Endothelial cell of umbilical vein (primary cell): ENCODE results near the gene AFP. TPM values are rescaled to one million over a fixed set of nuclear protein-coding genes. Genes with fewer than 3 reads are reported as not detected.

Experiments used
- BruUV-seq: library from RNA; stranded (reverse); fragments of 400-500 nt; replicated peaks from 2 replicates; lab custom pipeline; 2021; lab: Mats Ljungman, UMichigan
- CTCF ChIA-PET: fragments of 300-600, 350-600 bp; sonication (Branson Sonifier 250); formaldehyde crosslinking; loops from one replicate; lab custom pipeline; 2021; ENCODE audit warnings: antibody characterized with exemption, inconsistent platforms; lab: Charles Lee
- POLR2A ChIA-PET: fragments of 300-600, 350-600 bp; sonication (Branson Sonifier 250); formaldehyde crosslinking; loops from one replicate; lab custom pipeline; 2021; ENCODE audit warnings: antibody characterized with exemption, inconsistent platforms; lab: Charles Lee
- DNase-seq: peaks from one replicate; pipeline ENCODE4 v3.0.0-alpha.2; 2011; ENCODE audit warnings: low read depth, low spot score
- FAIRE-seq: peaks from 2 replicates; lab custom pipeline; 2011; peaks lifted over from hg19 to GRCh38; lab: Jason Lieb, UNC
- H2AFZ ChIP-seq: 2 replicates; pipeline ENCODE4 v1.6.0; 2012; ENCODE audit warnings: low read depth, low read length, control low read depth, inconsistent platforms
- H3K27ac ChIP-seq: 2 replicates; pipeline ENCODE4 v1.5.1; 2011; ENCODE audit warnings: low read depth, mild to moderate bottlenecking, control low read depth, low read length, moderate library complexity; ENCODE audit not compliant: insufficient read depth
- H3K27me3 ChIP-seq, 2 experiments: 2 replicates each; pipeline versions ENCODE4 v1.6.0 to v1.6.1; 2011; ENCODE audit warnings: low read length in 2 of 2, mixed read lengths in 1 of 2; ENCODE audit not compliant: control insufficient read depth in 2 of 2, insufficient read depth in 2 of 2
- H3K36me3 ChIP-seq, 2 experiments: 2 replicates in 1 of 2; 3 replicates in 1 of 2; pipeline ENCODE4 v1.5.1; 2011; ENCODE audit warnings: low read length in 2 of 2, mild to moderate bottlenecking in 1 of 2, moderate library complexity in 1 of 2; ENCODE audit not compliant: control insufficient read depth in 2 of 2, insufficient read depth in 2 of 2; ENCODE audit errors: extremely low read depth in 1 of 2
- H3K4me1 ChIP-seq: 3 replicates; pipeline ENCODE4 v1.5.1; 2011; ENCODE audit warnings: mild to moderate bottlenecking, low read length; ENCODE audit not compliant: control insufficient read depth, insufficient read depth; ENCODE audit errors: extremely low read depth
- H3K4me2 ChIP-seq: 2 replicates; pipeline ENCODE4 v1.6.1; 2011; ENCODE audit warnings: low read length, control low read depth, mixed read lengths; ENCODE audit not compliant: insufficient read depth
- H3K4me3 ChIP-seq, 3 experiments: fragments of 200-600 bp in 1 of 3; sonication (generic), shearing (Covaris generic) in 1 of 3; replicated peaks in 1 of 3; 2 replicates each; pipeline ENCODE4 v1.5.1; 2011 to 2016; ENCODE audit warnings: control low read depth in 3 of 3, low read length in 3 of 3, mild to moderate bottlenecking in 2 of 3, inconsistent platforms in 1 of 3, low read depth in 1 of 3, moderate library complexity in 1 of 3; ENCODE audit not compliant: insufficient read depth in 1 of 3
- H3K79me2 ChIP-seq: 2 replicates; pipeline ENCODE4 v1.6.0; 2012; ENCODE audit warnings: low read length, inconsistent platforms; ENCODE audit not compliant: control insufficient read depth, insufficient read depth
- H3K9ac ChIP-seq: replicated peaks from 2 replicates; pipeline ENCODE3; 2011; ENCODE audit warnings: low read length, control low read depth; ENCODE audit not compliant: insufficient read depth; ENCODE audit errors: extremely low read depth
- H3K9me1 ChIP-seq: replicated peaks from 3 replicates; pipeline ENCODE4 v1.6.0; 2011; ENCODE audit warnings: mild to moderate bottlenecking, low read length; ENCODE audit not compliant: control insufficient read depth, insufficient read depth; ENCODE audit errors: extremely low read depth
- H3K9me3 ChIP-seq: replicated peaks from 2 replicates; pipeline ENCODE4 v1.5.1; 2012; ENCODE audit warnings: low read length, inconsistent platforms; ENCODE audit not compliant: control insufficient read depth, insufficient read depth
- H4K20me1 ChIP-seq: replicated peaks from 2 replicates; pipeline ENCODE3; 2011; ENCODE audit warnings: mild to moderate bottlenecking, low read length; ENCODE audit not compliant: control insufficient read depth, insufficient read depth; ENCODE audit errors: extremely low read depth
- CTCF ChIP-seq, 2 donors: IDR thresholded peaks; 1 replicate in 1 of 2; 2 replicates in 1 of 2; pipeline ENCODE4 v1.5.1; 2011; ENCODE audit warnings: low read length in 2 of 2, mild to moderate bottlenecking in 2 of 2, moderate library complexity in 2 of 2, control low read depth in 1 of 2, inconsistent platforms in 1 of 2, low read depth in 1 of 2; ENCODE audit not compliant: insufficient read depth in 1 of 2; ENCODE audit errors: extremely low read depth in 1 of 2
- FOS ChIP-seq: IDR thresholded peaks from 2 replicates; pipeline ENCODE4 v1.6.1; 2011; ENCODE audit warnings: mild to moderate bottlenecking, low read length, moderate library complexity, borderline replicate concordance; ENCODE audit not compliant: insufficient read depth
- MAX ChIP-seq: IDR thresholded peaks from 2 replicates; pipeline ENCODE4 v1.6.1; 2011; ENCODE audit not compliant: insufficient read depth, insufficient read length
- POLR2AphosphoS5 ChIP-seq: IDR thresholded peaks from 2 replicates; pipeline ENCODE4 v1.6.1; 2012; ENCODE audit warnings: low read depth, mild to moderate bottlenecking, control low read depth, low read length, moderate library complexity; ENCODE audit not compliant: insufficient read depth
- dilution Hi-C: fragments of 300-500 bp; cut with MboI; formaldehyde crosslinking; loops from one replicate; pipeline ENCODE4 v1.15.0; 2019; ENCODE audit warnings: low sequenced_read_pairs; ENCODE audit not compliant: extremely low pct_ligation_motif_present
- intact Hi-C: fragments of 100-400 bp; cut with micrococcal nuclease; formaldehyde crosslinking; loops from one replicate; pipeline ENCODE4 v1.10.0; 2022
- polyA plus RNA-seq, 4 experiments: library from polyadenylated mRNA; depleted of rRNA in 3 of 4; stranded (reverse) in 3 of 4; unstranded in 1 of 4; fragments of >200 nt; gene quantifications; 2 replicates each; pipeline versions ENCODE4 v1.2.1 to v1.2.3, GENCODE V29; 2011 to 2012; ENCODE audit warnings: missing spikeins in 1 of 4
- total RNA-seq: library from RNA; stranded (reverse); gene quantifications from 2 replicates; pipeline ENCODE4 v1.2.3, GENCODE V29; 2021

AFP gene
- total and polyA plus RNA-seq, 2 donors (not counting 3 experiments of a cell fraction or from before 2014, with no cell fraction given) = not detected

GRCh38 chr4:73448448-73449203, 12.6 kb downstream of the AFP start:
- Histone ChIP-seq H3K27me3 (peaks cover 9 to 37% of the 10 kb centered on the region in 2 experiments), H2AFZ (no peak overlapping the region), H4K20me1 (no peaks in the 10 kb centered on the region), H3K4me2 (no peak overlapping the region), H3K9me1 (no peaks in the 10 kb centered on the region), H3K9ac (no peak overlapping the region), H3K9me3 (no peaks in the 10 kb centered on the region), H3K4me1 (no peaks in the 10 kb centered on the region), H3K36me3 (no peaks in the 10 kb centered on the region), H3K79me2 (no peaks in the 10 kb centered on the region), H3K27ac (no peak overlapping the region), H3K4me3 (no peak overlapping the region)
- ChIA-PET POLR2A (no interaction called here), CTCF (interaction anchor here (3.4 kb wide), 1 partner anchor 108 kb away, joined by 18 read pairs; no protein-coding TSS in a partner anchor)
- DNase-seq (no peak), FAIRE-seq (no peak)
- BruUV-seq = no TSS peak
- TF ChIP-seq CTCF (IDR thresholded peaks at IDR 0.05; ENCODE audit: extremely low read depth in 1 of 2, insufficient read depth in 1 of 2, low read depth in 1 of 2, low read length in 2 of 2) = no peak
- no peak for TF ChIP-seq POLR2AphosphoS5
- dilution Hi-C loops (no loop called here), intact Hi-C loops (loop anchor here (5.0 kb wide), 1 partner anchor 106 kb away; no protein-coding TSS in a partner anchor)

GRCh38 chr4:73450398-73451004, 14.5 kb downstream of the AFP start:
- Histone ChIP-seq H3K4me3 (no peak overlapping the region), H3K27ac (no peak overlapping the region), H3K36me3 (no peaks in the 10 kb centered on the region), H3K27me3 (peaks cover 6 to 30% of the 10 kb centered on the region in 2 experiments), H3K9ac (no peak overlapping the region), H2AFZ (no peak overlapping the region), H3K4me2 (no peak overlapping the region), H3K4me1 (no peaks in the 10 kb centered on the region), H3K79me2 (no peaks in the 10 kb centered on the region), H4K20me1 (no peaks in the 10 kb centered on the region), H3K9me1 (no peaks in the 10 kb centered on the region), H3K9me3 (no peaks in the 10 kb centered on the region)
- DNase-seq = no peak
- no TSS peak for BruUV-seq
- TF ChIP-seq FOS (no peak), POLR2AphosphoS5 (no peak), MAX (no peak)
- intact Hi-C loops = no loop called here
- POLR2A ChIA-PET = no interaction called here
- CTCF ChIA-PET = no interaction called here
- FAIRE-seq = no peak
- dilution Hi-C loops = no loop called here
